ENCODE results near the gene SIRT2. TPM values are rescaled to one million over a fixed set of nuclear protein-coding genes. Genes with fewer than 3 reads are reported as not detected.

SIRT2 gene
- total RNA-seq, 1 experiment from 2014 or later, result 50.3 TPM

GRCh38 chr19:38845374-38846024 is 53.9 kb downstream of the SIRT2 start:
- no peak for DNase-seq (ENCODE audit: low spot score)

- no peak for DNase-seq (ENCODE audit: low spot score)
Observed at GRCh38 chr19:38844093-38844686, 55.2 kb downstream of the SIRT2 start.

GRCh38 chr19:38843175-38843758 is 56.2 kb downstream of the SIRT2 start:
- DNase-seq (ENCODE audit: low spot score), result no peak

GRCh38 chr19:38842439-38843174 is 56.8 kb downstream of the SIRT2 start:
- no peak for DNase-seq (ENCODE audit: low spot score)

- no peak for DNase-seq (ENCODE audit: low spot score)
Observed at GRCh38 chr19:38841787-38842438, 57.5 kb downstream of the SIRT2 start.

- DNase-seq (ENCODE audit: low spot score), result no peak
Observed at GRCh38 chr19:38841180-38841766, 58.1 kb downstream of the SIRT2 start.

- DNase-seq (ENCODE audit: low spot score), result no peak
Observed at GRCh38 chr19:38840583-38840968, 58.8 kb downstream of the SIRT2 start.

GRCh38 chr19:38839816-38840582 is 59.4 kb downstream of the SIRT2 start:
- DNase-seq (ENCODE audit: low spot score), result peak; percentile 32

GRCh38 chr19:38838986-38839761 is 60.2 kb downstream of the SIRT2 start:
- no peak for DNase-seq (ENCODE audit: low spot score)

- DNase-seq (ENCODE audit: low spot score), result peak; percentile 40
Observed at GRCh38 chr19:38838208-38838985, 61.0 kb downstream of the SIRT2 start.

GRCh38 chr19:38837656-38838121 is 61.7 kb downstream of the SIRT2 start:
- DNase-seq (ENCODE audit: low spot score), result peak; percentile 62

GRCh38 chr19:38836983-38837626 is 62.3 kb downstream of the SIRT2 start:
- DNase-seq (ENCODE audit: low spot score), result no peak

- DNase-seq (ENCODE audit: low spot score), result no peak
Observed at GRCh38 chr19:38836159-38836982, 63.0 kb downstream of the SIRT2 start.

GRCh38 chr19:38834590-38834989 is 64.8 kb downstream of the SIRT2 start:
- DNase-seq (ENCODE audit: low spot score), result no peak

GRCh38 chr19:38834104-38834490 is 65.3 kb downstream of the SIRT2 start:
- DNase-seq (ENCODE audit: low spot score), result no peak

GRCh38 chr19:38833092-38833425 is 66.4 kb downstream of the SIRT2 start:
- DNase-seq (ENCODE audit: low spot score), result no peak

GRCh38 chr19:38831142-38831605 is 68.2 kb downstream of the SIRT2 start:
- peak; percentile 94 for DNase-seq (ENCODE audit: low spot score)

Measured in A172 (cell line).